ENCODE data around the gene TRPV5. TPM values are rescaled to one million over a fixed set of nuclear protein-coding genes. Genes with fewer than 3 reads are reported as not detected.

Gene TRPV5
- total RNA-seq: not detected in 2 replicates

DNA sequence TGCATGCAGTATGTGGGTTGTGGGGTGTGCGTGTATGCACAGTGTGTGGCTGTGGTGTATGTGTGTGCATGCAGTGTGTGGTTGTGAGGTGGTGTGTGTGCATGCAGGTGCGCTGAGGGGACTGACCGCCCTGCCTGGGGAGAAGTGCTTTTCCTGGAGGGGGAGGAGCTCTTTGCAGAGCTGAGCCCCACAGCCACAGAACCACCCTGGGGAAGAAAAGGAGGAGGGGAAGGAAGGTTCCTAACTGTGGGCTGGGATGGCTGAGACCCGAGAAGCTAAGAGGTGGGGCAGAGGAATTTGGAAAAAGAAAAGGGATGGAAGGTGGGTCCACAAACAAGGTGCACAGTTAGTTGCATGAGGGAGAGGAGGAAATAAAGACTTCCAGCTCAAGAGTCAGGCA, at the start of gene TRPV5:
TSS of gene TRPV5 (minus strand) at position 123 of the 400 bp plus-strand sequence. CDS start 287 bp downstream, outside the sequence.

DNA sequence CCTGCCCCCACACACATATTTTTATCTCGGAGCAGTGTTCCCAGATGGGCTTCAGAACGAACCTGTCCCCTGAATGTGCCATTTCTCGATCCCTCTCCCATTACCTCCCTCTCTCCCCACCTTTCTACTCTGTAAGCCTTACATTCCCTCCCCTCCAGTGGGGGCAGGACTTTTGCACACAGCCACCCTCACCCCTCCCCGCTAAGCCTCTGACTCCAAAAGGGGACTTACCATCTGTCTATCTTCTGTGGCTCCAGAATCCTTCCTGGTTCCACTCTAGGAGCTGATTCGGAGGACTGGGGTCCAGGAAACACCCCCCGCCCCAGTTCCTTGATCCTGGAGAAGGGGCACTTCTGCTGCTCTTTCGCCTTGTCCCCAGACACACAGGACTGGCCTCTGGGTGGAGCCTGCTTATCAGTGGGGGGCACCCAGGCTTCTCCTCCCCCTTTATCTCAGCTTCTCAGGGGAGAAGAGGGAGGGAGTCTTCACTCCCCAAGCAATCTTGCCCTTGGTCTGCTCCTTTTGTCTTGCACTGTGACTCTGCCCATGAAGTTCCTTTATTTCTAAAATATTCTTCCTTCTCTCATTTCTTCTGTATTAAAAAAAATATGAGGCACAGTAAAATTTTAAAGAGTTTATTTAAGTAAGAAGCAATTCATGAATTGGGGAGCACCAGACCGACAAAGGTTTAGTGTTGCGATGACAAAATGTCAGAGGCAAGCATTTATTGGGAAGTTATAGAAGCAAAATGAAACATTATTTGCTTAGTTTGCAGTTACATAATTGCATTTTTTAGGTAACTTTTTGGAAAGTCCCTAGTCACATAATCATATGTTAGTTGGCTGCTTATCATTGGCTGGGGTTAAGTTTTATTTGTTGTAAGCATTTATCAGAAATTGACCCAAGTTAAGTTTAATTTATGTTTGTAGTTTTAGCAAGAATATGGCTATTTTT, 28.7 kb upstream of the TRPV5 start, which contains the start of gene KEL:
TSS of gene KEL (minus strand) at position 391 of the 954 bp plus-strand sequence. CDS start at position 234, 157 bp downstream.

DNA sequence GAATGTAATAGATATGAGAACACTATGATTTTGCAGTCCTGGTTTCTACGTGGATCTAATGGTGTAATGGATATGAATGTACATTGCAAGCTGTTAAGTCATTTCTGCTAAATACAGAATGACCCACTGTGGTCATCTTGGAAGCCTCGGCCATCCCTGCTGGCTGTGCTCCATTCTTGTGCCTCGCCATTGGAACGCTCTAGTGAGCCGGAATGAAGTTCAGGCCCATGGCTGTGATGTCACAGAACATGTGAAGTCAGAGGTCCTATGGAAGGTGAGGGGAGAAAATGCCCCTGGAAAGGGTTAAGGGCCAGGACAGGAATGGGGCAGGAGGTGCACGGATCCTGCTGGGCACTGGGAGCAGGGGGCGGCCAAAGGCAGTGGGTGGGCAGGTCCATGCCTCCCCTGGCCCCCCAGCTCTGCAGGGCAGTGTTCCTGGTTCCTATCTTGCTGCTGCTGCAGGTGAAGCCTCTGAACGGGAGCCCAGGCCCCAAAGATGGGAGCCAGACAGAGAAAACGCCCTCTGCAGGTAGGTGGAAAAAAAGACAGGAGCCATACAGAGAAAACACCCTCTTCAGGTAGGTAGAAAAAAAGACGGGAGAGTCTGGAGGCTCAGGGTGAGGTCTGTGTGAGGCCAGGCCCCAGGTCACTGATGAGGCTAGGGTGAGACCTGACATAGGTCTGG, 5.8 kb upstream of the TRPV5 start, which contains the start of gene LLCFC1:
TSS of gene LLCFC1 (plus strand) at position 259 of the 685 bp plus-strand sequence. CDS start at position 397, 138 bp downstream.

DNA sequence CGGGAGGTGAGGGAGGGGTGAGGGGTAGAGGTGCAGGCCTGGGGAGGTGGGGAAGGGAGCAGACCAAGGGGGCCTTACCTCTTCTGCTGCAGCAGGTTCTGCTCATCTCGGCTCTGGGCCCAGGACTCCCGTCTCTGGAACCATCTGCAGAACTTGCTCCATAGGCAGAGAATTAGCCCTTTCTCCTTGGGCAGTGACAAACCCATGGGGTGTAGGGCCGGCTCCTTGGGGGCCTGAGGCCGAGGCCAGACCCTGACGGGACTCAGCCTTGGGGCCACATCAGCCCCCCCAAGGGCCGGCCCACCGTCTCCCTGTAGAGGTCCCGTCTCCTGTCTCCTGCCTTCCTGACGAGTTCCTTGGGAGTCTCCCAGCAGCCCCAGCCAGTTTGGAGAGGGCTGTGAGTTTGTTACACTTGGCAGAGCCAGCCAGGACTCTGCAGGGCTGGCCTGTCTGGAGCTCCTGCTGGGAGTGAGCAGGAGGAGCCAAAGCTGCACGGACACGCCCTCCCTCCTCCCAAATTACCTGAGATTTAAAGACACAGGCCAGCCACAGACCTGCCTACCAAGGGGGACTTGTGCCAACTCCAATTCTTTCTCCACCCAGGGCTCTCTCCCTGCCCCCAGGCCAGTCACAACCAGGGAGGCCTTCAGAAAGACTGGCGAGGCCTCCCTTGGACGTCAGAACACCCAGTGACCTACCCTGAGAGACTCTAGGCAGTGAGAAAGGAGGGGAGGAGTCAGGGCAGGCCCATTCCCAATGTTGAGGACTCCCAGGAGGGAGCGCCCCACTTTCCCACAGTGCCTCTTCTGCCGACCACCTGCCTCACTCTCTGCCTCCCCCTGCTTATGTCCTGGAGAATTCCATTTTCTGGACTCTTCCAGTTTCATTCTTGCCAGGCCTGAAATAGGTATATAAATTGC, 48.0 kb downstream of the TRPV5 start, which contains the start of gene TRPV6:
TSS of gene TRPV6 (minus strand) at position 435 of the 920 bp plus-strand sequence.

Other genes with a start within 250 kb of the TRPV5 start
- not detected in 2 replicates for gene PRSS1, start 184.3 kb downstream of the TRPV5 start, total RNA-seq
- gene PRSS2, start 162.8 kb downstream of the TRPV5 start, total RNA-seq: not detected in 2 replicates
- gene EPHB6, start 78.7 kb downstream of the TRPV5 start, total RNA-seq: under 0.01 TPM in 1 of 2 replicates, not detected in the other
- not detected in 2 replicates for gene TRPV6, start 48.0 kb downstream of the TRPV5 start, total RNA-seq
- not detected in 2 replicates for gene LLCFC1, start 5.7 kb upstream of the TRPV5 start, total RNA-seq
- not detected in 2 replicates for gene KEL, start 28.6 kb upstream of the TRPV5 start, total RNA-seq
- not detected in 2 replicates for gene OR9A2, start 93.4 kb upstream of the TRPV5 start, total RNA-seq
- gene OR6V1, start 118.6 kb upstream of the TRPV5 start, total RNA-seq: not detected in 2 replicates
- gene PIP, start 198.3 kb upstream of the TRPV5 start, total RNA-seq: not detected in 2 replicates
- gene TAS2R39, start 249.7 kb upstream of the TRPV5 start, total RNA-seq: not detected in 2 replicates

All from dermis lymphatic vessel endothelial cell (primary cell).